GM21528 (cell line): Measurements from ENCODE around the gene PDE1C.

Source experiments
- ATAC-seq: cut with Tn5 transposase; IDR thresholded peaks from one replicate; pipeline ENCODE4 v1.9.1; 2021; ENCODE audit warnings: mild to moderate bottlenecking, moderate library complexity; ENCODE audit not compliant: unreplicated experiment, low FRiP score

The PDE1C gene

GRCh38 chr7:31794851-31795344 lies 275.3 kb downstream of the PDE1C start:
- ATAC-seq: no peak

GRCh38 chr7:31791881-31792280 lies 278.3 kb downstream of the PDE1C start:
- no peak for ATAC-seq

GRCh38 chr7:31788883-31789680 lies 281.1 kb downstream of the PDE1C start:
- ATAC-seq: no peak

GRCh38 chr7:31788445-31788844 lies 281.8 kb downstream of the PDE1C start:
- ATAC-seq: no peak

- no peak for ATAC-seq
Observed at GRCh38 chr7:31786326-31786725, 283.9 kb downstream of the PDE1C start.

- no peak for ATAC-seq
Observed at GRCh38 chr7:31785101-31785500, 285.1 kb downstream of the PDE1C start.

- ATAC-seq: no peak
Observed at GRCh38 chr7:31783221-31783620, 287.0 kb downstream of the PDE1C start.

GRCh38 chr7:31782411-31782991 lies 287.7 kb downstream of the PDE1C start:
- ATAC-seq: peak; percentile 92

- ATAC-seq: no peak
Observed at GRCh38 chr7:31778296-31778695, 291.9 kb downstream of the PDE1C start.

GRCh38 chr7:31776616-31777015 lies 293.6 kb downstream of the PDE1C start:
- ATAC-seq: no peak

GRCh38 chr7:31775556-31775955 lies 294.7 kb downstream of the PDE1C start:
- ATAC-seq: no peak

GRCh38 chr7:31772211-31772610 lies 298.0 kb downstream of the PDE1C start:
- ATAC-seq: no peak

GRCh38 chr7:31767686-31768358 lies 302.4 kb downstream of the PDE1C start:
- ATAC-seq: no peak

- ATAC-seq: no peak
Observed at GRCh38 chr7:31764462-31764861, 305.7 kb downstream of the PDE1C start.

- no peak for ATAC-seq
Observed at GRCh38 chr7:31763548-31763947, 306.7 kb downstream of the PDE1C start.

- ATAC-seq: no peak
Observed at GRCh38 chr7:31761646-31762045, 308.6 kb downstream of the PDE1C start.

- no peak for ATAC-seq
Observed at GRCh38 chr7:31758755-31759154, 311.5 kb downstream of the PDE1C start.

- no peak for ATAC-seq
Observed at GRCh38 chr7:31751726-31752125, 318.5 kb downstream of the PDE1C start.

- no peak for ATAC-seq
Observed at GRCh38 chr7:31748084-31748483, 322.1 kb downstream of the PDE1C start.

- ATAC-seq: no peak
Observed at GRCh38 chr7:31747553-31747952, 322.7 kb downstream of the PDE1C start.

GRCh38 chr7:31744294-31744874 lies 325.8 kb downstream of the PDE1C start:
- peak; percentile 80 for ATAC-seq
